NCI-H1048 (cell line): ENCODE measurements around the gene P2RY6.

ENCODE experiments used
- DNase-seq: peaks from one replicate; lab custom pipeline; 2025; lab: John Stamatoyannopoulos, UW

The P2RY6 gene

DNA sequence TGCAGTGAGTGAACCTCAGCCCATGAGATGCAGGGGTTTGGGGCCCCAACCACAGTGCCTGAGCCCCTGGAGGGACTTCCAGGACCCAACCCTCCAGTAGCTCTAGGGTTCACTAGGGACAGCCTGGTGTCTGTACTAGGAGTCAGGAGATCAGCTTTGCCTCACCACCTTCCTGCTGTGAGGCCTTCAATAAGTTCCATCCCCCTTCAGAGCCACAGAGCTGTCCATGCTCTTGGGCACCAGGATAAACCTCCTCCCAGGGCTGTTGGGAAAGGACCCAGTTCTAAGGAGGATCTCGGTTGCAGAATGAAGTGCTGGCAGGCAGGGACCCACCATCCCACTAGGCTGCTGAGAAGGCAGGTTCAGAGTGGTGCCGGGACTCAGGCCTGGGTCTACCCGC, 45.7 kb downstream of the P2RY6 start:
- DNase-seq: no peak

DNA sequence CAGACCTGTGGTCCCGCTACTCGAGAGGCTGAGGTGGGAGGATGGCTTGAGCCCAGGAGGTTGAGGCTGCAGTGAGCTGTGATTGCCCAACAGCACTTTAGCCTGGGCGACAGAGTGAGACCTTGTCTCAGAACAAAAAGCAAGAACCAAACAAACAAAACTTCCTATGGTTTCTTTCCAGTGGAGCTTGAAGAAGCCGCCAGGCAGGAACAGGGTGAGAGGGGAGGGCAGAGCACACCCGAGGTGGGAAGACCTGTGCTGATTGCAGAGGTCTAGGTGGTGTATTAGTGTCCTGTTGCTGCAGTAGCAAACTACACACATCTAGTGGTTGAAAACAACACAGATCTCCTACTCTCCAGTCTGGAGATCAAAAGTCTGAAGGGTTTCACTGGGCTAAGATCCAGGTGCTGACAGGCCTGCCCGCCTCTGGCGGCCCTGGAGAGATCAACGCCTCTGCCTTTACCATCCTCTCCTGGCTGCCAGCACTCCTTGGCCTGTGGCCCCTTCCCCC, 46.4 kb downstream of the P2RY6 start:
- DNase-seq: no peak

DNA sequence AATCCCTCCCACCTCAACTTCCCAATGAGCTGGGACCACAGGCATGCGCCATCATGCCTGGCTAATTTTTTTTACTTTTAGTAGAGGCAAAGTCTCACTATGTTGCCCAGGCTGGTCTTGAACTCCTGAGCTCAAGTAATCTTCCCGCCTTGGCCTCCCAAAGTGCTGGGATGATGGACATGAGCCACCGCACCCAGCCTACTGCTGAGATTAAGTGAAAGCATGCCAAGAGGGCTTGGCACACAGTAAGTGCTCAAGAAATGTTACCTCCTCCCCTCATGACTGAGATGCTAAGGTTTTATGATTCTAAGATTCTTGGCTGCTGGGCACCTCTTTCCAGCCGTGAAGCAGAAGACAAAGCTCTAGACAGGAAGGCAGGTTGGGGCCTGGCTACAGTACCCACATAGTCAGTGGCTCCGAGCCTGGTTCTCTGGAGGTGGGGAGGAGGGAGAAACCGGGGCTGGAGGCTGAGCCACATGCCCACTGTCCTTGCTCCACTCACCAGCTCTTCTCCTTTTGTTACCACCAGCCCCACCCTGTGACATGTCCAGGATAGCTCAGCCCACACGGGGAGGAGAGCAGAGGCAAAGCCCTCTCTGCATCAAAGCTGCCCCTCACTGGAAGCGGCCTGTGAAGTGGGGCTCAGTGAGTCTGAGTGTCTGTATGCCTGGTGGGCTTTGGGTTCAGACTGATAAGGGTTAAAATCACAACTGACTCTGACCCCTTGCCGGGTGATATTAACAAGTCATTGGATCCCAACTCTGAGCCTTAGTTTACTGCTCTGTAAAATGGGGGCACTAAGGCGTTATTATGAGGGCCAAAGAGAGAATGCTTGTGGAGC, 48.8 kb downstream of the P2RY6 start:
- DNase-seq: no peak

DNA sequence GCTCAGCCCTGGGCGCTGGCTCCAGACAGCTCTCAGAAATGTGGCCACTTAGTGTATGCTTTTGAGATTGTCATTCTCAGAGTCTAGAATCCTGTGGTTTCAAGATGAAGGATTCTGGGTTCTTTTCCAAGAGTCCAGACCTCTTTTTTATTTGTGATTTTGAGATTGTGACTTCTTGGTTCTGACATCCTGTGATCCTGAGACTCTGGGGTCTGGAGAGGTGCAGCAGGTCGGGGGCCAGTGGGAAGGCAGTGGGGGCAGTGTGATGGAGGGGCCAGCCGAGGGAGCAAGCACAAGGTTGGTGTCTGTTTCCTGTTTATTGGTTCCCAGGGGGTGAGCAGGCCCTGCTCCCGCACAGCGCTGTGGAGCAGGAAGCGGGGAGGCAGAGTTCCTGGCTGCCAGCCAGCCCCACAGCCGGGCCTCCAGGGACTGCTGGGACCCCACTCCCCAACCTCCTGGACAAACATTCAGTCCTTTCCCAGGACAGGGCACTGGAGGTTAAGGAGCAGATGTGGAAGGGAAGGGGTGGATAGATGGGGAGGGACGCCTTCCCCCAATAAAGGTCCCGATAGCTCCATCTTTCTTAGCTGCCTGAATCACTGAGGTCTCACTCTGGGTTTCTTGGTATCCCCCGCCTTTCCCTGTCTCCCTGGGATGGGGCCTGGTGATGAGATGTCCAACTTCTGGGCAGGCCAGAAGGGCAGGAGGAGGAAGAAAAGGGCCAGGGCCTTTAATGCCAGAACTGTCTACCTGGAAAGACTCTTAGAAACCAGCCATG, 49.7 kb downstream of the P2RY6 start:
- DNase-seq: no peak

DNA sequence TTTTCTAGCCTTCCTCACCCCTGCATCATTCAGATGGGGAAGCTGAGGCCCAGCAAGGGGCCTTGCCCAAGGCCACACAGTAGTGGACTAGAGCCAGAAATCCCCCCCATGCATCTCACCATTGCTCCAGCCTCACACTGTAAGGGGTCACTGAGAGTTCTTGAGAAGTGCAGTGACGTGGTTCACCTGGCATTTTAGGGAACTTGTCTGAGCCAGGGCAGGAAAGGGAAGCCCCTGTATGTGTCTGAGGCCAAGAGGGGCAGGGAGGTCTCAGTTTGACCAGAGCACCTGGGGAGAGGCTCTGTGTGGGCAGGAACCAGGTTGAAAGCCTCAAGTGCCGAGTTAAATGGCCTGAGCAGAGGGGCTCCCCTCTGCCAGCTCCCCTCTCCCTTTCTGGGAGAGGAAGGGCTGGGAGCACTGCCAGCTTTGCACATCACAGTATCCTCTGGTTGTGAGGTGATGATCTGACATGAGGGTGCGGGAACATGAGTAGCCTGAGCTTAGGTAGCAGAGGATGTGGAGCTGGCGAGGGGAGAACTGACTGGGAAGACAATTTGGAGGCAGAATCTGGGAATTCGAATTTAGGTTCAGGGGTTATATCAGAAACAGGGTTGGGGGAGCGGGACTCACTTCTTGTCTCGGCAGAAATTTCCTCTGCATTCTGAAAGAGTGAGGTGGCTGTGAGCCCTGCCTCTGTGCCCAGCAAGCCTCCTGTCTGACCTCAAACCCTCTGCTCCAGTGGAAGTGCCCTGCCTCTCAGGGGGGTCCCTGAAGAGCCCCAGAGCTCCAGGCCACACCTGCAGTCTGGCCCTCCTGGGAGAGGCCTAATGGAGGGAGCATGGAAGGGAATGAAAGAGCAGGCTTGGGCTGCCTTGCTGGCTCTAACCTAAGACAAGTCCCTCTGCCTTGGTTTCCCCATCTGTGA, 50.5 kb downstream of the P2RY6 start:
- DNase-seq: no peak

DNA sequence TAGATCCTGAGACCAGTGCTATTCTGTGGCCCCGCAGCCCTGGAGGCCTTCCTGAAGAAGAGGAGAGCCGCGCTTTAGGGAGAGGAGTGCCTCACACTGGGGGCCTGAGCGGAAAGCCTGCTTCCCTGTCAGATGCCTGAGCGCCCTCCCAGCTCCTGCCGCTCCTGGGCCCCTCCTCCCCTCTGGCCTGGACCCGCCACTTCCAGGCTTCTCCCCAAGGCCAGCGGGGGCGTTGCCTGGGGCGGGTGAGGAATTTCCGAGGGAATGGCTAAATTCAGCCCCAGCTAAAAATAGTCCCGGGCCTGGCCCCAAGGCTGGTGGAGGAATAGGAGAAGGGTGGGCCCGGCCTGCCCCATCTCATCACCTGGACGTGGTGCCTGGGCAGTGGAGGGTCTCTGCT, 51.3 kb downstream of the P2RY6 start:
- no peak for DNase-seq

DNA sequence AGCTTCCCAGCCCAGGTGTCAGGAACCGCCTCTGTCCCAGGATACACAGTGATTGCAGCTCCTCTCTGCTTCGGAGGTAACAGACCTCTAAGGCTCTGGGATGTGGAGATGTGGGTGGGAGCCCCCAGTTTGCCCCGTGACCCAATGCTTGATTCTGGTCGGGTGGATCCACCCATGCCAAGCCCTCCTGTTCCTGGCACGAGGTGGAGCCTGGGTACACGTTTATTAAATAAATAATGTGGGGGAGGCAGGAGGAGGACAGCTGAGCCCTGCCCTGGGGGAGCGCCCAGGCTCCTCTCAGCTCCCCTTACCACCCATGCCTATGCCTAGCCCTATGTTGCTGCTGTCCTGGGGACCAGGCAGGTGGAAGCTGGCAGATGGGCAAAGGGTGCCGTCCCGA, 52.0 kb downstream of the P2RY6 start:
- DNase-seq: no peak

DNA sequence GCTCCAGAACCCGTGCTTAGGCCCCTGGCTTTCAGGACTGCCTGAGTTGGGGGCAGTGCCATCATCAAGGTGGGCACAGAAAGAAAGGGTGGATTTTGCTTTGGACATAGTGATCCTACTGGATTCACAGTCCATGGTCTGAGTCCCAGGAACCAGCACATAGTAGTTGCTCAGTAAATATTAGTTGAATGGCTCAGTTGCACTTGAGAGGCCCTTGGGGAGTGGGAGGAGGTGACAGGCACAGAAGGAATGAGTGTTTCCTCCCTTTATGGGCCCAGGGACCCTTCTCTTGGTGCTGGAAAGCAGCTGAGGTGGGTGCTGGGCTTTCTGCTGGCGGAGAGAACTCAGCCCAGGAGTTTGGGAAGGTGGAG, 52.5 kb downstream of the P2RY6 start:
- DNase-seq: no peak

DNA sequence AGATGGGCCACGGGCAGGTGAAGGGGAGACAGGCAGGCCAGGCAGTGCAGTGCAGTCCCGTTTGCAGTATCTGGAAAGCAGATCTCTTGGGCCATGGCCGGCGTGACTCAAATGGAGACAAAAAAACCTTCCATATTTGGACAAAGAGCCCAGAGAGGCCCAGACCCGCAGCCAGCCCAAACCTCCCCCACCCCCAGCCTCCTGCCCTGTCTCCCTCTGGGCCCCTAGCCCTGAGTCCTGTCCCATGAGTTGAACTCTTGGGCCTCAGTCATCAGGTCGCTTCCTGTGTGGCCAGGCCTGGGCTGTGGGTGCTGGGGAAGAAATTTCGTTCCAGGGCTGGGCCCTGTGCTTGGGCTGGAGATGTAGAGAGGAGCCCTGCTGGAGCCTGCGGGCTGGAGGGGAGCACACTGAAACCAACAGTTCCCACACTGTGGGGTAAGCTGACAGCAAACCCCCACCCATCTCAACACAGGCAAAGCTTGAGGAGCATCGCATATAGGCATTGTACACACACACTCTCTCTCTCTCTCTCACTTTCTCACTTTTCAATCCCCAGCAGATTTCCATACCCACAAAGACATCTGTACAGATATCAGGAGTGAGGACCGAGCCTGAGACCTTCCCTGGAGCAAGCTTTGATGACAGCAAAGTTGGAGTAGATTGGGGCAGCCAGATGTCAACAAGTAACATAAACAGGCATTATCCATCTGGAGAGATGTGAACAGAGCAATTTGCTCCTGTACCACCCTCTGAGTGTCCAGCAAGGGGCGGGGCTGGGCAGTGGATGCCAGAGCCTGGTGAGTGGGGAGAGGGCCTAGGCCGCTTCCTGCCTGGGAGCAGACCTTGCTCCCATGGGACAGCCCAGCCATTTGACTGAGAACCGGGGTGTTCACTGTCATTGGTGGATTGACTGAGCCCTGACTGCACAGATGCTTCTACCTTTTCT, 53.2 kb downstream of the P2RY6 start:
- DNase-seq: no peak

DNA sequence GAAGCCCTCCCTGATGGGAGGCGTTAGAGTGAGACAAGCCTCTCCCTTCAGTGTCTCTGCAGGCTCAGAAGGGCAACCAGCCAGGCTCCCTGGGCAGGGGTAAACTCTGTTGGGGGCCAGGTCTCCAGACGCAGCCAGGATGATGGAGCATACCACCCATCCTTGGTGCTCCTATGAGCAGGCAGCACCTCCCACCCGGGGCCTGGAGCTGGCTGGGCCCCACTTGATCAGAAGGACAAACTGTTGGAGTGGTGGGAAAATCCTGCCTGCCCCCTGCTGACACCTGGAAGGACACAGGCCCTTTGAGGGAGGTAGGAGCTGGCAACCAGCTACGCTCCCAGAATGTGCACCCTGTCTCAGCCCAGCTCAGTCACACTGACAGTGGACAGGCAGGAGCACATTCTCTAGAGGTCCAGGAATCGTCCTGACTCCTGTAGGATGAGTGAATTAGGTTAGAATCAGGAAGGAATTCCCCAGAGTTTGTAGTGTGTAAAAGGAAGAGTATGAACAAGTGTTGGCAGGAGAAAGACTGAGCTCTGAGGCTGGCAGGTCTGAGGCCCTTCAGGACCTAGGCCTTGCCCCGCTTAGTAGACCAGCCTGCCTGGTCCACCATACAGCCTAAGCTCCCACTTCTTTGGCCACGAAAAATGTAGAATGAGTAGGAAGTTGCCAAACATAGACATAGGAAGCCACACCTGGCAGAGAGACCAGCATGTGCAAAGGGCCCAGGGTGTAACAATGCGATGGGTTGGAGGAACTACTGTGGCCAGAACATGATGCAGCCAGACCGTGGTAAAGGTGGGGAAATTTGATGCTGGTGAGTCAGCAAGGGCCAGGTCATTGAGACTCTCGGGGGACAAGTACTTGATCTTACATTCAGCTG, 55.0 kb downstream of the P2RY6 start:
- no peak for DNase-seq

DNA sequence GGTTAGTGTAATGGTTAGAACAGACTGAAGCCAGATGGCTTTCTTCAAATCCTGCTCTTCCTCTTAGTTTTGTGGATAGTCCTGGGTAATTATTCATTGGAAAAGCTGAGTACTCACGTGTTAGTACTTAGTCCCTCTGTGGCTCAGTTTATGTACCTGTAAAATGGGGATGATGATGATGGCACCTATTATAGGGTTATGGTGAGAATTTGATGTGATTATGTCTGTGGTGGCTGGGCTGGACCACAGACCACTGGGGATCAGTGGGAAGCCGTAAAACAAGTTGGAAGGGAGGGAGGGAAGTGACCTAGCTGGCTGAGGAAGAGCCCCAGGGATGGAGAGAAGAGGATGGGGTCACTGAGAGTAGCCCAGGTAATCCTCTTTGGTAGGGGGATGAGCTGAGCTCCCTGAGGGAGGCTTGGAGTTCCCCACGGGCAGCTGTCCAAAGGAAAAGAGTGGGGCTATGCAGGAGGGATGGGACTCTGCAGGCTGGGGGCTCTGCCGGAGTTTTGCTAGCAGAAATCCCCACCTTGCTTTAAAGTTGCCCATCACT, 55.8 kb downstream of the P2RY6 start:
- DNase-seq: no peak

DNA sequence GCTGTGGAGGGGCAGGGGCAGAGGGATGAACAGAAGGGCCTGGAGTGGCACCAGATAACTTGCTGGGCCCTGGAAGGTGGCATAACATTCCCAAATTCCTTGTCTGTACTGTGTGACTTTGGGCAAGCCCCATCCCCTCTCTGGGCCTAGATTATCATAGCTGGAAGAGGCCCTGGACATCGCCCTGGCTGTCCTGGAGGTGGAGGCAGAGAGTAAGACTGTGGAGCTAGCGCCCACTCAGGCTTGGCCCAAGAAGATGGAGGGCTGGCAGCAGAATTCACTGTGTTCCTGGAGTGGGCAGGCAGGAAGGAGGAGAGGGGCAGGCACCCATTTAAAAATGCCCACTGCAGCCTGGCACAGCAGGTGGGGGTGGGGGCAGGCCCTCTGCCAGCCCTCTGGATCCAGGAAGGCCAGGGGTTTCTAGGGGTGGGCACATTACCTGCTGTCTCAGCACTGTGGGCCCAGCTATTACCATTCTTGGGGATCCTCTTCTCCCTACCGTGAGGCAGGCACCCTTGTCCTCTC, 58.5 kb downstream of the P2RY6 start:
- DNase-seq: no peak

DNA sequence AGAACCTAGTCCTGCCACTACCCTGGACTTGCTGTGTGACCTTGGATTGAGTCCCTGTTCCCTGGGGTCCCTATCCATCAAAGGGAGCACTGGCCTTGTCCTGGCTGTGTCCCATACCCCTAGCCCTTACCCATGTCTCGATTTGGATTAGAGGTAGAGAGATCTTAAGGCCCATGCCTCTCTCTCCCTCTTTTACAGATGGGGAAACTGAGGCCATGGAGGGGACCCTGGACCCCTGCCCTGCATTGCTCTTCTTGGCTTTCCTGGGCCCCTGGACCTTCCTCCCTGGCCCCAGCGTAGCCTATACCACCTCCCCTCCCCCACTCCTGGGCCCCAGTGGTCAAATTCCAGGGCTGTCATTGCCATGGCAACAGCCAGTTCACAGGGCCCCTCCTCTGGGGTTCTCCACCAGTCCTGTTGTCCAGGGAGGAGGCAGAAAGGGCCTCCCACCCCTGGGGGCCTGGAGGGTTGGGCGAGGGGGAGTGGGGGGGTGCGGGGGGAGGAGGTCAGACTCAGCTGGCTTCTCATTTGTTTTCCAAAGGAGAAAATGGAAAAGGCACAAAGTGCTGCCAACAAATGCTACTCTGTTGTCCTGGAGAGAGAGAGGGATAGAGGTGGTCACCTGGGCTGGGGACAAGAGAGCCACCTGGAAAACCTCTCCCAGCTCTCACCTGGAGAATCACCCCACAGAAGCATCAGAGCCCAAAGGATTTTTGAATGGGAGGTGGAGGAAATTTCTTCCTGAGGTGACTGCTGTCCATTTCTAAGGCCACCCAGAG, 59.2 kb downstream of the P2RY6 start:
- DNase-seq: no peak

DNA sequence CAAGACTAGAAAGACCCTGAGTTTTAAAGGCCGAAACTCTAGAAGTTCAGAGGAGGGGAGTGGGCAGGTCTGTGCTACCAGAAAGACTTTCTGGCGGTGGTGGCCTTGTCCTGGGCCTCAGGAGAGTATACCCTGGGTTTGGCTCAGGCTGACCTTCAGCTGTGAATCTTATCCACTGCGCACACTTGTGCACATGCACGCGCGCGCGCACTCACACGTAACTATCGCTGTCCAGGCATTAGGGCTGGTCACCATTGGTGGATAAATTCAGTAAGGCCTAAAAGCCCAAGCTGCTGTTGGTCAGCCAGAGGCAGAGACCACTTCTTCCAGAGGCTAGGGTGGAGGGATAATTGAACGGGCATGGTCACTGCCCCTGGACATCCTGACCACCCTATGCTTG, 61.0 kb downstream of the P2RY6 start:
- DNase-seq: no peak

DNA sequence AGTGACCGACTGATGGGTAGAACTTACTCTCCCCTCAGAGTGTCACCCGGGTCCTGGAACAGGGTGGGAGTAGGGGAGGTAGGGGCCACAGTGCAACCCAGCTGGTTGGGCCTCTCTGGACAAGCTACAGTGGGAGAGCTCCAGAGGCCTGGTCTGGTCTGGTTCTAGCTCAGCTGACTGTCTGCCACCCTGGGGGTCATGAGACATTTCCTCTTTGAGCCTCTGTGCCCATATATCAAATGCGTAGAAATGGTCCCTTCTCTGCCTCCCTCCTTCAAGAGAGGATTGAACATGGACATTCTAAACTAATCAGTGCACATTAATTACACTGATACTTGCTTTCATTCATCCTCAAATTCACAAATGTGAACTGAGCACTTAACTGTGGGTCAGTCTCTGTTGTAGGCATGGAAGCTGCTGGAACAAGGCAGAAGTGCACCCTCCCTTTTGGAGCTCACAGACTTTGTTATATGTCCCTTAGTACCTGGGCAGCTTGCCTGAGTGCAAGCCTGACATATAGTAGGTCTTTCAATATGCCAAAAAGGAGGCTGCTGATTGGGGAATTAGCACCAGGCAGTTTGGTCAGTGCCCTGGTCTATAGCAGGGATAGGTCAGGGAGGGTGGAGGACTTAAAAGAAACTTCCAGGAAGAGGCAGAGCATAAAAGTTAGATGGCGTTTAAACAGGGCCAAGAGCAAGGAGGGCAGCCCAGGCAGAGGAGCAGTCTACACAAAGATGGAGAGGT, 61.7 kb downstream of the P2RY6 start:
- DNase-seq: no peak

DNA sequence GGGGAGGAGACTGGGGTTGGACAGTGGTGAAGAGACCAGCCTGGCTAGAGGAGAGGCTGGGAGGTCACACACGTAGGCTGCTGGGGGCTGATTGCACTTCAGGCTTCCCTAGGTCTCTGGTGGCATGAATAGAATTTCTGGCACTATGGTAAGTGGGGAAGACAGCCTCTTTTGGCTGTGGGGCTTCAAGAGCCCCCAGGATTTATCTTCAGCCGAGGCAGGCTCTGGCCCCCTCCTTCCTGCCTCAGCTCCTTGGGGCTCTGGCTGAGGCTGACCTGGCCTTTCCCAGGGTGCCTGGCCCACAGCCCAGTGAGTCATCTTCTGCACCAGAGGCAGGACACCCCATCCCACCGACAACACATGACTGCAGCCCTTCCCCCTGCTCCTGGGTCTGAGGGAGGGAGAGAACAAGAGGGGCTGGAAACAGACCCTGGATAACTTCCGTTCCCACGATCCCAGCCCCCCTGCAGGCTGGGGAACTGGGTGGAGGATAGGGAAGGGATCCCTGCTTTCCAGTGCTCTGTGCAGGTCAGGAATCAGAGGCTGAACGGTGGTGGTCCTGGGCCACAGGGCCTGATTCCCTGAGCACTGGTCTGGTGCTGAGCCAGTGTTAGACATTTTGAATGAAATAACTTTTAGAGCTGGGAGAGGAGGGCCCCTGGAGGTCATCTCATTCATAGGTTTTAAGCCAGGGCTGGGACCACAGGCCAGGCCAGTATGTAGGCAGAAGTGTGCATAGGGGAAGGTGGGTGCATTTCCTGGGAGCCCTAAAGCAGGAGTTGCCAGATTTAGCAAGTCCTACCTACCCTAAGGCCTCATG, 62.5 kb downstream of the P2RY6 start:
- DNase-seq: no peak
